Activated CD4-positive, alpha-beta T cell treated with anti-CD3 and anti-CD28 coated beads, Interleukin-10, Interleukin-2, amounts not matched to agents 100 ng/mL and 50 ng/mL, durations not matched to agents 16 hours and 8 hours (primary cell): ENCODE measurements around the gene PUDP.
"Not testable (repeated sequence)": the region's sequence is repeated elsewhere in the genome, so short reads cannot be mapped to it uniquely, and the experiment has no call there.

Experiments
- DNase-seq: peaks from one replicate; pipeline ENCODE4 v3.0.0-alpha.2; 2020

PUDP gene

GRCh38 chrX:7147978-7148854 is at the start of gene PUDP:
Gene PUDP, minus strand, starts transcription at chrX:7148153. Its CDS starts 40 bp downstream, at chrX:7148113.
- DNase-seq = peak; percentile 94

DNA sequence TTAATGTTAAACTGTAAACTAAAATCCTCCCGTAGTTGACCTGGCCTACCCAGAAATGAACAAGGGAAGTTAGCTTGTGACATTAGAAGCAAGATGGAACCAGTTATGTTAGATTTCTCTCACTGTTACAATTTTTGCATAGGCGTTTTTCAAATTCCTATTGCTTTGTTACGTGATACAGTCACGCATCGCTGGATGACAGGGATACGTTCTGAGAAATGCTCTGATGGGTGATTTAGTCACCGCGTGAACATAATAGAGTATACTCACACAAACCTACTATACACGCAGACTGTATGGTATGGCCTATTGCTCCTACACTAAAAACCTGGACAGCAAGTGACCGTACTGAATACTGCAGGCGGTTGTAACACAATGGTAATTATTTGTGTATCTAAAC is 46.7 kb upstream of the PUDP start:
- no peak for DNase-seq

DNA sequence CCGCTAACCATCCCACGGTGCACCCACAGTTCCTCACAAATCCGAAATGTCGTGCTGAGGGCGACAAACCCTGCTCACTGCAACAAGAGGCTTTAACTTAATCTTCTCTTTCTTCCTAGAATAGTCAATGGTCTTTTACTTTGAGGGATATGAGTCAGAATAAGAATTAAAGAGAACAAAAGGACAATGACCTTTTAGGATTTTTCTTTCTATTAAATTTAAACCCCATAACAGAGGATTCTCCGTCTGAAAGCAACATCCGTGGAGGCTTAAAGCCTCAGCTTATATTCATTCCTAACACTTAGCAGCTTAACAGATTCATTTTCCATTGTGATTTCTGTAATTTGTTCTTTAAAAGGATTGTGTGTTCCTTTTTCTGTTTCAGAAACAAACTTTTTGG is 44.9 kb upstream of the PUDP start:
- DNase-seq = no peak

DNA sequence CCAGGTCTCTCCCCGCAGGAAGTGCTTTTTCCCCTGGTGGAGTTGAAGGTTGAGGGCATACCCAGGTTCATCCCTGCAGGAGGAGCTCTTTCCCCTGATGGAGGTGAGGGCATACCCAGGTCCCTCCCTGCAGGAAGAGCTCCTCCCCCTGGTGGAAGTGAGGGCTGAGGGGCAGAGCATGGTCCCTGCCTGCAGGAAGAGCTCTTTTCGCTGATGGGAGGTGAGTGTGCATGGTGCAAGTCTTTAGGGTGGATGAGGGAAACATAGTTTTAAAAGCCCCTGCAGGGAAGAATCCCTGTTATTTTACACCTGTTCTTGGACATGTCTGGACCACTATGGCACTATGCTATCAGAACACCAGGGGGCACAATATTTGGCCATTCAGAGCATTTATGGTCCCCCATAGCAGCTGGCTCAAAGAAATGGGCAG is 43.7 kb upstream of the PUDP start:
- DNase-seq = no peak

- DNase-seq = no peak
Measured at GRCh38 chrX:7190157-7190556, 42.2 kb upstream of the PUDP start.

- no peak for DNase-seq
Measured at GRCh38 chrX:7188672-7189071, 40.7 kb upstream of the PUDP start.

GRCh38 chrX:7184816-7185215 is 36.9 kb upstream of the PUDP start:
- no peak for DNase-seq

- DNase-seq = peak; percentile 38
Measured at GRCh38 chrX:7179446-7179845, 31.5 kb upstream of the PUDP start.

GRCh38 chrX:7178859-7179258 is 30.9 kb upstream of the PUDP start:
- not testable (repeated sequence) for DNase-seq

DNA sequence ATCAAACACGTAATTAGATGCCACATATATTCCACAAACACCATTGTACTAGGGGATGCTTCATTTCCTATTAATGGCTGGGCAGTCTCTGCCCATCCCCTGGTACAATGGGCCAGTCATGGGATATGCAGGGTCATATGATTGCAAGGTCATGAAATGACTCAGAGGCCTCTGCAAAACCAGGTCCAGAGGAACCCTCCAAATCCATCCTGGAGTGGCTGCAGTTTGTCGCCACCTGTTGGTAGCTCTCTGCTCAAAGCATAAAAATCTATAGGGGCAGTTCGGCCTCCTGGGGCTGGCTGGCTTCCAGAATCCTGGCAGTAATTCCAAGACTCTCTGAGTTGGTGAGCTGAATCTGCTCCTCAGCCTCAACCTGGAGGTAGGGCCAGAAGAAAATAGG is 22.9 kb upstream of the PUDP start:
- peak; percentile 52 for DNase-seq

- DNase-seq = no peak
Measured at GRCh38 chrX:7169627-7170026, 21.7 kb upstream of the PUDP start.

DNA sequence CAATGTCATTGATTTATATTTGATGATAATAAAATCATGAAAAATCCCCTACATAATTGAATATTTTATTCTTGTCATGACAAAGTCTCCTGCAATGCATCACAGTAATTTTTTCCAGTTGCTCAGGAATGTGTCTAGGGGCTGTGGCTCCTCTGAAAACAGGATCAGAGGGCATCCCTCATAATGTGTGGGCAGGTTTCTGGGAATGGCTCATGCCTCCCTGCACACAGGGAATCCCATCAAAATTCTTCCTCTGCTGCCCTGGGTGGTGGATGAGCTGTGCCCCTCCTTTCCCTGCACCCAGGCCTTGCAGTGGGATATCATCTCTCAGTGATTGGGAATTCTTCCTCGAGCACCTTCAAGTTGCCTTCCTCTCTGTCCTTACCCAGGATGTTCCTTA is 20.4 kb upstream of the PUDP start:
- no peak for DNase-seq

GRCh38 chrX:7164174-7164573 is 16.2 kb upstream of the PUDP start:
- DNase-seq = no peak

- DNase-seq = no peak
Measured at GRCh38 chrX:7163146-7163677, 15.3 kb upstream of the PUDP start.

DNA sequence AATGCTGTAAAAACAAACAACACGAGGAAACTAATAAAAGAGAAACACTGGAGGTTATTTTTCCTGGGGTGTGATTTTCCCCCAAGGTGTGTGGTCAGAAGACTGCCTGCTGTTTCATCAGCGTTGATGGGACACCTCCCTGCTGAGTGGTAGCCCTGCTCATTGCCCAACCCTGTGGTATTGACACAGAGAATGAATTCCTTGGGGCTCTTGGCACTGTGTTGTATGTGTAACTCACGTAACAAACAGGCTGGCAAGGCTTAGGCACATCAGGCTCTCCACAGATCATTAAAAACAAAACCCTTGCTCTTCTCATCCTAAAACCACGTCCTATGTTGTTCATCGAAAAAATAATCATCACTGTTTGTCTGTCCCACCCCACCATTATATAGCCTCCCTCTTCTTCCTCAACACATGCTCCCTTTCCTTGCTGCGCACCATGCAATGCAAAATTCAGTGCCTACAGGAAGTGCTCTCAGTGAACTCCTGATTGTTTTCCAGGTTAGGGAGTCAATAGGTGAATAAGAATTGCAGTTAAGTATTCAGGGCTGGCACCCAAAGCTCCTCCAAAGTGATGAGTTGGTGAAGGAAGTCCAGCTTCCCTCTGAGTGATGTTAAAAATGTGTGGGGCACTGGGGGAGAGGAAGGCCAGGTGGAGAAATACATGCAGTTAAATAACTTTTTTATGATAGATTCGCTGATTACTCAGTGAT is 11.4 kb upstream of the PUDP start:
- no peak for DNase-seq

- no peak for DNase-seq
Measured at GRCh38 chrX:7158468-7158990, 10.6 kb upstream of the PUDP start.

GRCh38 chrX:7156879-7157278 is 8.9 kb upstream of the PUDP start:
- no peak for DNase-seq

GRCh38 chrX:7155163-7155562 is 7.2 kb upstream of the PUDP start:
- DNase-seq = no peak

DNA sequence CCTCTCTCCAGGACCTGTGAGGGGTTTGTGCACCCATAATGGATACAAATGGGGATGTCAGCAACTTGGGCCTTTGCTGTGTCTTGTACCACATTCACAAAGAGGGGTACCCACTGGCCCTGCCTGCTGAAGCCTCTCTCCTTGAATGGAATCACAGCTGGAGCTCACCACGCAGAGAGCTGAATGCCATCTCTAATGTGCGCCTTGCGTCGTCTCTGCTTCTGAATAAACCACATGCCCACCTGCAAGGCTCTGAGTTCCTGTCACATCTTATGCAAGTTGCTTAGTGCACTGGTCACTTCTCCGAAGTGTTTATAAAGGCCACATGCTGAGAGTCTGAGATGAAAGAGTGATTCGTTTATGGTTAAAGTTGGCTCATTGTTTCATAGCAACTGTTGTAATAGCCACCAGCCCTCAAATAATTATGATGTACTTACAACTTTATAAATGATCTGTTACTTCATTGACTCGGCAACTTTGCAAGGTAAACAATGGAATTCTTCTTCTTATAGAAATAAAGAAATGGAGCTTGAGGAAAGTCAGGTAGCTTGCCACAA is 6.2 kb upstream of the PUDP start:
- DNase-seq = no peak

DNA sequence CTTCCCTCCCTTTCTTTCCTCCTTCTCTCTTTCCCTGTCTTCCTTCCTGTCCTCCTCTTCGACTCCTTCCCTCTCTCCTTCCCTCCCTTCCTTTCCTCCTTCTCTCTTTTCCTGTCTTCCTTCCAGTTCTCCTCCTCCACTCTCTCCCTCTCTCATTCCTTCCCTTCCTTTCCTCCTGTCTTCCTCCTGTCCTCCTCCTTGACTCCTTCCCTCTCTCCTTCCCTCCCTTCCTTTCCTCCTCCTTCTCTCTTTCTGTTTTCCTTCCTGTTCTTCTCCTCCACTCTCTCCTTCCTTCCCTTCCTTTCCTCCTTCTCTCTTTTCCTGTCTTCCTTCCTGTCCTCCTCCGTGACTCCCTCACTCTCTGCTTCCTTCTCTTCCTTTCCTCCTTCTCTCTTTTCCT is 5.3 kb upstream of the PUDP start:
- no peak for DNase-seq

- peak; percentile 56 for DNase-seq
Measured at GRCh38 chrX:7149411-7149810, 1.5 kb upstream of the PUDP start.

DNA sequence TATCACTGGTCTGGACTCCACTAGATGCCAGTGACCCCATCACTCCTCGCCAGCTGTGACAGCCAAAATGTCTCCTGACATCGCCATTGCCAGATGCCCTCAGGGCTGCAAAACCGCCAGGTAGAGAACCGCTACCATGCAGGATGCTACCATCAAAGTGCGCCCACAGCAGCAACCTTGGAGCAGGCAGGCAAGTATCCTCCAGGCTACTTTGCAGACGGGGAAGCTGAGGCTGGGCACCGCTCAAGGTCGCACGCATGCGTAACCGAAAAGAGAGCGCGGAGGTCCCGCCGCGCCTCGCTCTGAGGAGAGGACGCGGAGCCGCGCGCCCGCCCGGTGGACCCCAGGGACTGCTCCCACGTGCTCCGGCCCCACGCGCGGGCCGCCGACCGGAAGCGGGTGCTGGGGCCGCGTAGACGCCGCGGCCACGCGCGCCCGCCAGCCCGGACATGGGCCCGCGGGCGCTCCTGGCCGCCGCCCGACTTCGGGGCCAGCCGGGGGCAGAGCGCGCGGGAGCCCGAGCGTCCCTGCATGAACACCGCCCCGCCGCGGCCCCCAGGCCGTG is 458 bp downstream of the PUDP start, which contains the start of gene STS:
TSS of gene STS (plus strand) at position 300 of the 565 bp plus-strand sequence. CDS start 105,488 bp downstream, outside the sequence.
- DNase-seq = peak; percentile 50
